WTC11 (cell line): Measurements from ENCODE around the gene GPC6. TPM values are rescaled to one million over a fixed set of nuclear protein-coding genes. Genes with fewer than 3 reads are reported as not detected.

ENCODE experiments used
- ATAC-seq: fragments of 200-7000 bp; cut with Tn5 transposase; 2 replicates; pipeline ENCODE4 v1.10.0; 2021; ENCODE audit warnings: mild to moderate bottlenecking, moderate library complexity
- CTCF ChIA-PET: fragments of 300-600 bp; sonication (Branson Sonifier 250); formaldehyde crosslinking; loops from one replicate; lab custom pipeline; 2021; ENCODE audit warnings: antibody characterized with exemption; lab: Charles Lee
- POLR2A ChIA-PET: fragments of 350-600 bp; sonication (Branson Sonifier 250); formaldehyde crosslinking; loops from one replicate; lab custom pipeline; 2021; ENCODE audit warnings: antibody characterized with exemption; lab: Charles Lee
- DNase-seq: peaks from one replicate; pipeline ENCODE4 v3.0.0; 2021; ENCODE audit warnings: low spot score
- H3K27ac Mint-ChIP-seq: 2 replicates; pipeline ENCODE4 v1.8.0; 2021; ENCODE audit warnings: mixed read lengths
- H3K27me3 Mint-ChIP-seq: 2 replicates; pipeline ENCODE4 v1.8.0; 2021; ENCODE audit warnings: low read depth, mild to moderate bottlenecking, moderate library complexity, mixed read lengths
- H3K36me3 Mint-ChIP-seq: 2 replicates; pipeline ENCODE4 v1.8.0; 2021; ENCODE audit warnings: mixed read lengths
- H3K4me1 Mint-ChIP-seq: 2 replicates; pipeline ENCODE4 v1.8.0; 2022; ENCODE audit warnings: mixed read lengths
- H3K4me3 Mint-ChIP-seq: 2 replicates; pipeline ENCODE4 v1.8.0; 2021; ENCODE audit warnings: mild to moderate bottlenecking, moderate library complexity, mixed read lengths
- H3K9me3 Mint-ChIP-seq: 2 replicates; pipeline ENCODE4 v1.8.0; 2021; ENCODE audit warnings: mixed read lengths
- AR ChIP-seq: fragments of 250-450 bp; sonication (Bioruptor Pico); IDR thresholded peaks from 2 replicates; pipeline ENCODE4 v1.9.0; 2021; ENCODE audit warnings: mild to moderate bottlenecking
- CDX4 ChIP-seq: fragments of 250-450 bp; sonication (Bioruptor Pico); IDR thresholded peaks from 2 replicates; pipeline ENCODE4 v1.9.0; 2021; ENCODE audit warnings: moderate library complexity, mild to moderate bottlenecking, inconsistent platforms, borderline replicate concordance
- E2F4 ChIP-seq: sonication (generic); formaldehyde crosslinking; IDR thresholded peaks from 2 replicates; pipeline ENCODE4 v1.8.1; 2022; ENCODE audit warnings: low read depth, mild to moderate bottlenecking, moderate library complexity, missing genetic modification reagents, borderline replicate concordance
- FOXJ3 ChIP-seq: sonication (generic); formaldehyde crosslinking; IDR thresholded peaks from 2 replicates; pipeline ENCODE4 v1.9.0; 2021; ENCODE audit warnings: missing genetic modification reagents, mild to moderate bottlenecking, borderline replicate concordance
- GTF2I ChIP-seq: fragments of 250-450 bp; sonication (Bioruptor Pico); conservative IDR thresholded peaks from 2 replicates; pipeline ENCODE4 v1.4.0; 2021; ENCODE audit warnings: mild to moderate bottlenecking
- IRF1 ChIP-seq: sonication (generic); formaldehyde crosslinking; IDR thresholded peaks from 2 replicates; pipeline ENCODE4 v1.8.0; 2023; ENCODE audit warnings: missing genetic modification reagents
- IRF2 ChIP-seq: sonication (generic); formaldehyde crosslinking; IDR thresholded peaks from 2 replicates; pipeline ENCODE4 v1.8.0; 2022; ENCODE audit warnings: low read depth, missing genetic modification reagents, borderline replicate concordance
- JAZF1 ChIP-seq: fragments of 250-450 bp; sonication (Bioruptor Pico); IDR thresholded peaks from 2 replicates; pipeline ENCODE4 v1.9.0; 2021; ENCODE audit warnings: moderate library complexity, mild to moderate bottlenecking, inconsistent platforms
- MYBL2 ChIP-seq: sonication (generic); formaldehyde crosslinking; IDR thresholded peaks from 2 replicates; pipeline ENCODE4 v1.8.1; 2023; ENCODE audit warnings: mild to moderate bottlenecking, moderate library complexity, missing genetic modification reagents
- NR2C2 ChIP-seq: sonication (generic); formaldehyde crosslinking; IDR thresholded peaks from 2 replicates; pipeline ENCODE4 v1.8.0; 2022; ENCODE audit warnings: mild to moderate bottlenecking, missing genetic modification reagents
- PRDM15 ChIP-seq: sonication (generic); formaldehyde crosslinking; IDR thresholded peaks from 2 replicates; pipeline ENCODE4 v1.8.0; 2022; ENCODE audit warnings: missing genetic modification reagents
- PREB ChIP-seq: sonication (generic); formaldehyde crosslinking; IDR thresholded peaks from 2 replicates; pipeline ENCODE4 v1.8.1; 2022; ENCODE audit warnings: mild to moderate bottlenecking, missing genetic modification reagents, moderate library complexity, borderline replicate concordance
- PRRX2 ChIP-seq: fragments of 250-450 bp; sonication (Bioruptor Pico); IDR thresholded peaks from 2 replicates; pipeline ENCODE4 v1.8.0; 2021; ENCODE audit warnings: mild to moderate bottlenecking
- SP1 ChIP-seq: sonication (generic); formaldehyde crosslinking; conservative IDR thresholded peaks from 2 replicates; pipeline ENCODE4 v1.8.1; 2022; ENCODE audit warnings: missing genetic modification reagents
- STAT6 ChIP-seq: sonication (generic); formaldehyde crosslinking; conservative IDR thresholded peaks from 2 replicates; pipeline ENCODE4 v1.8.1; 2023; ENCODE audit warnings: mild to moderate bottlenecking, low read depth, missing genetic modification reagents, moderate library complexity
- TEAD1 ChIP-seq: sonication (generic); formaldehyde crosslinking; IDR thresholded peaks from 2 replicates; pipeline ENCODE4 v1.8.0; 2022; ENCODE audit warnings: mild to moderate bottlenecking, missing genetic modification reagents
- TP53 ChIP-seq: sonication (generic); formaldehyde crosslinking; IDR thresholded peaks from 2 replicates; pipeline ENCODE4 v1.8.1; 2023; ENCODE audit warnings: mild to moderate bottlenecking, missing genetic modification reagents
- USF1 ChIP-seq: sonication (generic); formaldehyde crosslinking; IDR thresholded peaks from 2 replicates; pipeline ENCODE4 v1.8.0; 2022; ENCODE audit warnings: mild to moderate bottlenecking, missing genetic modification reagents
- ZNF121 ChIP-seq: sonication (generic); formaldehyde crosslinking; IDR thresholded peaks from 2 replicates; pipeline ENCODE4 v1.8.0; 2023; ENCODE audit warnings: missing genetic modification reagents
- ZNF317 ChIP-seq: sonication (generic); formaldehyde crosslinking; IDR thresholded peaks from 2 replicates; pipeline ENCODE4 v1.8.1; 2023; ENCODE audit warnings: low read depth, mild to moderate bottlenecking, moderate library complexity, missing genetic modification reagents, borderline replicate concordance
- total RNA-seq: library from RNA; stranded (reverse); gene quantifications from 3 replicates; pipeline ENCODE4 v1.2.3, GENCODE V29; 2021

Gene GPC6
- total RNA-seq, 1 experiment from 2014 or later = 19.5 TPM

GRCh38 chr13:93264876-93265275 lies 38.3 kb downstream of the GPC6 start (continued):
- TF ChIP-seq E2F4 (CRISPR knock-in tag) (no peak), CDX4 (CRISPR knock-in tag) (no peak), TP53 (CRISPR knock-in tag) (no peak), USF1 (CRISPR knock-in tag) (no peak), PREB (CRISPR knock-in tag) (no peak)

- no peaks in the 10 kb centered on the region for H3K36me3 Mint-ChIP-seq
- no peak for ATAC-seq
These were observed 39.2 kb downstream of the GPC6 start for GRCh38 chr13:93265800-93266199.

More at GRCh38 chr13:93265800-93266199, 39.2 kb downstream of the GPC6 start:
- Mint-ChIP-seq H3K27ac (no peak overlapping the region), H3K4me3 (no peak overlapping the region)
- DNase-seq = no peak
- TF ChIP-seq PRDM15 (CRISPR knock-in tag) (no peak), IRF1 (CRISPR knock-in tag) (no peak), PRRX2 (no peak), ZNF121 (CRISPR knock-in tag) (no peak), TEAD1 (CRISPR knock-in tag) (no peak), JAZF1 (no peak), NR2C2 (CRISPR knock-in tag) (no peak), SP1 (CRISPR knock-in tag) (no peak), AR (no peak), IRF2 (no peak), MYBL2 (no peak), FOXJ3 (CRISPR knock-in tag) (no peak), GTF2I (CRISPR knock-in tag) (no peak), STAT6 (CRISPR knock-in tag) (no peak), ZNF317 (CRISPR knock-in tag) (no peak)
- TF ChIP-seq, all 79 proteins: peak for 0
- ChIA-PET CTCF (no interaction called here), POLR2A (interaction anchor here (0.6 kb wide), 1 partner anchor 262 kb away, joined by 3 read pairs; no protein-coding TSS in a partner anchor)
- H3K9me3 Mint-ChIP-seq = no peaks in the 10 kb centered on the region
- H3K27me3 Mint-ChIP-seq = no peaks in the 10 kb centered on the region
- H3K4me1 Mint-ChIP-seq = peaks cover 31% of the 10 kb centered on the region
